T-cell (primary cell): ENCODE data around the gene CADM1. TPM values are rescaled to one million over a fixed set of nuclear protein-coding genes. Genes with fewer than 3 reads are reported as not detected.

ENCODE experiments used
- ATAC-seq, 4 experiments: fragments of 200-7000 bp in 3 of 4; fragments of 150-1000 bp in 1 of 4; cut with Tn5 transposase; replicated peaks in 1 of 4; 1 replicate in 3 of 4; 2 replicates in 1 of 4; pipeline ENCODE4 v1.10.0; 2021; ENCODE audit warnings: moderate library complexity in 3 of 4, mild to moderate bottlenecking in 2 of 4, moderate number of reproducible peaks in 1 of 4
- CTCF ChIA-PET, 2 donors: fragments of 300-600 bp; sonication (Branson Sonifier 250); formaldehyde crosslinking; loops; one replicate each; lab custom pipeline; 2022; ENCODE audit warnings: antibody characterized with exemption in 2 of 2; lab: Charles Lee
- POLR2A ChIA-PET, 2 donors: fragments of 300-600 bp; sonication (Branson Sonifier 250); formaldehyde crosslinking; loops; one replicate each; lab custom pipeline; 2022; ENCODE audit warnings: antibody characterized with exemption in 2 of 2; lab: Charles Lee
- DNase-seq, 35 experiments: peaks; one replicate each; pipeline versions ENCODE4 v3.0.0 to v3.0.0-alpha.2; 2013 to 2023
- H3K27ac ChIP-seq: one replicate; pipeline ENCODE4 v1.5.1; 2013; ENCODE audit warnings: low read length
- H3K27me3 ChIP-seq, 2 experiments: replicated peaks in 1 of 2; 1 replicate in 1 of 2; 2 replicates in 1 of 2; pipeline versions ENCODE4 v1.6.1 to v1.7.0; 2013; ENCODE audit warnings: low read length in 1 of 2, mixed read lengths in 1 of 2; ENCODE audit not compliant: control insufficient read depth in 2 of 2, insufficient read depth in 2 of 2; ENCODE audit errors: extremely low read depth in 1 of 2
- H3K36me3 ChIP-seq, 2 donors: 1 replicate in 1 of 2; 2 replicates in 1 of 2; pipeline versions ENCODE4 v1.6.1 to v1.7.0; 2013; ENCODE audit warnings: low read length in 1 of 2; ENCODE audit not compliant: control insufficient read depth in 2 of 2, insufficient read depth in 1 of 2; ENCODE audit errors: extremely low read depth in 1 of 2
- H3K4me1 ChIP-seq, 2 experiments: 1 replicate in 1 of 2; 2 replicates in 1 of 2; pipeline versions ENCODE4 v1.6.1 to v1.7.0; 2013; ENCODE audit warnings: low read length in 2 of 2, mixed read lengths in 1 of 2; ENCODE audit not compliant: insufficient read depth in 2 of 2, control insufficient read depth in 1 of 2; ENCODE audit errors: extremely low read depth in 1 of 2
- H3K4me3 ChIP-seq, 2 donors: 1 replicate in 1 of 2; 2 replicates in 1 of 2; pipeline versions ENCODE4 v1.5.1 to v1.7.0; 2013; ENCODE audit warnings: mild to moderate bottlenecking in 2 of 2, low read length in 1 of 2, moderate library complexity in 1 of 2; ENCODE audit not compliant: control insufficient read depth in 1 of 2; ENCODE audit errors: extremely low read depth in 1 of 2
- H3K9me3 ChIP-seq: 2 replicates; pipeline ENCODE4 v1.7.0; 2013
- H3K27ac Mint-ChIP-seq, 2 donors: one replicate each; pipeline ENCODE4 v1.8.0; 2020 to 2021; ENCODE audit warnings: mild to moderate bottlenecking in 2 of 2, mixed read lengths in 2 of 2
- H3K27me3 Mint-ChIP-seq, 2 donors: one replicate each; pipeline ENCODE4 v1.8.0; 2021 to 2022; ENCODE audit warnings: mixed read lengths in 2 of 2
- H3K36me3 Mint-ChIP-seq: one replicate; pipeline ENCODE4 v1.8.0; 2021; ENCODE audit warnings: mixed read lengths
- H3K4me1 Mint-ChIP-seq, 3 donors: one replicate each; pipeline ENCODE4 v1.8.0; 2020 to 2022; ENCODE audit warnings: mixed read lengths in 3 of 3, mild to moderate bottlenecking in 1 of 3
- H3K4me3 Mint-ChIP-seq, 3 donors: one replicate each; pipeline ENCODE4 v1.8.0; 2020 to 2022; ENCODE audit warnings: mild to moderate bottlenecking in 3 of 3, mixed read lengths in 3 of 3, moderate library complexity in 3 of 3
- H3K9me3 Mint-ChIP-seq, 3 donors: one replicate each; pipeline ENCODE4 v1.8.0; 2020 to 2022; ENCODE audit warnings: mixed read lengths in 3 of 3
- WGBS: methylation state at CpG from one replicate; pipeline ENCODE4 v1.1.5; 2013; ENCODE audit warnings: missing lambda C conversion rate; ENCODE audit not compliant: insufficient coverage; 5-methylcytosine and 5-hydroxymethylcytosine counted together
- total RNA-seq, 35 experiments: library from RNA in 6 of 35; stranded (reverse) in 6 of 35; fragments of 120-200 nt in 1 of 35; gene quantifications; one replicate each; pipeline versions ENCODE4 v1.2.1 to v1.2.4 and lab custom pipeline; 2013 to 2026

Gene CADM1
- total RNA-seq, 5 donors from 2014 or later (not counting 1 experiment from before 2014, with no cell fraction given): 2.1 to 6.7 (median 3.1) TPM

DNA sequence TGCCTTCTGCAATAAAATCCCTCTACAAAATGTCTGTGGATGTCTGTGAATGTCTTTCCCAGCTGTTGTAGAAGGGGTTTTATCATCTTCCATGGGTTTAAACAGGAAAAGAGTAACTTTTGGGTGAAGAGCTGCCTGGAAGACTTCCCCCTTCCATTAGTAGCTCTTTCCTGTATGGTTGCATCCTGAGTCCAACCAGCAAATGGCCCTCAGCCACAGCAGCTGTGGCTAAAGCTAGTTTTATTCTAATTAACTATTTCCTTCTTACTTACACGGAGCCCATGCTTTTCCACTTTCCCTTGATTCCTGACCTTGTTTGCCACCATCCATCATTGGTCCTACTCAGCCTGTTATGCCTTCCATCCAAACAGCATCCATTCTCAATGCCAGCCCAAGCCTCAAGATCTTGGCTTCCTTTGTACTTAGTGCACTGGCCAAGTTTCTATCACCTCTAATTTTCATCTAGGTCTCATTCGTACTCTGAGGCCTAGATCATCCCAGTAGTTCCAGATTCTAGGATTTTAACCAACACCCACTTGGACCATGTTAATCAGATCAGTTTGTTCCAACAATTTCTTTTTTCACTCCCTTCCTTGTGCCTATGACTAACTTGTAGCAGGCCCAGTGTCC is 41.5 kb upstream of the CADM1 start:
- H3K4me3 ChIP-seq: no peak overlapping the region
- no peaks in the 10 kb centered on the region for H3K4me1 ChIP-seq
- ATAC-seq: no peak
- no peaks in the 10 kb centered on the region for H3K9me3 ChIP-seq
- H3K27ac ChIP-seq: no peak overlapping the region
- H3K27me3 Mint-ChIP-seq: peaks cover 2 to 3% of the 10 kb centered on the region in 2 donors
- no peak for DNase-seq
- no peaks in the 10 kb centered on the region for H3K36me3 ChIP-seq
- no peaks in the 10 kb centered on the region for H3K4me1 Mint-ChIP-seq
- H3K4me3 Mint-ChIP-seq: no peak overlapping the region
- WGBS: 27% methylated on average over 1 of the region's 2 CpGs
- H3K27ac Mint-ChIP-seq: no peak overlapping the region
- peaks cover 0 to 7% (median 0%) of the 10 kb centered on the region in 3 donors for H3K9me3 Mint-ChIP-seq
- H3K27me3 ChIP-seq: no peaks in the 10 kb centered on the region
- CTCF ChIA-PET: no interaction called here
- POLR2A ChIA-PET: no interaction called here
- H3K36me3 Mint-ChIP-seq: no peaks in the 10 kb centered on the region

DNA sequence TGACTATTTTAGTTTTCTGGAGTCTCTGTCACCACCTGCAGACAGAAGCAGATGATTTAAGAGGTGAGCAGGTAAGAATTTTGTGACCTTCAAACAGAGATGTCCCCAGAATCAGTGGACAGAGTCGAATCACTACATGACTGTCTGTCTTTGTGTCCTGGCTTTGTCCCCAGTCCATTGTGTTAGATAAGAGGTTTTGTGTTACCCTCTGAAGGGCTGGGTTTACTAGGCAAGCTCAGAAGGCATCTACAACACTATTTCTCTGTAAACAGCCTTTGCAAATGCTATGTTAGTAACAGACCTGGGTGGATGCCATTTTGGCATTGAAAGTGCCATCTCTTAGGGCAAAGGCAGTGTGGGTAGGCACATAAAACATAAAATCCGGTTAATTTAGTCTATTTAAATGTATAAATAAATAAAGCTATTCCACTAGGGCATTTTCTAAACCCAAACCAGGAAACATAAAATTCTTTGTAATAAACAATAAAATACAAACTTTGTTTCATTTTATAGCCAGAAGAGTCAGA is 40.3 kb upstream of the CADM1 start:
- H3K9me3 Mint-ChIP-seq: peaks cover 0 to 7% (median 0%) of the 10 kb centered on the region in 3 donors
- no peaks in the 10 kb centered on the region for H3K36me3 Mint-ChIP-seq
- H3K27ac Mint-ChIP-seq: no peak overlapping the region
- H3K9me3 ChIP-seq: no peaks in the 10 kb centered on the region
- ChIA-PET POLR2A (no interaction called here), CTCF (no interaction called here)
- H3K4me3 Mint-ChIP-seq: no peak overlapping the region
- no peaks in the 10 kb centered on the region for H3K36me3 ChIP-seq
- no peak overlapping the region for H3K27ac ChIP-seq
- no peak for DNase-seq
- no peaks in the 10 kb centered on the region for H3K4me1 Mint-ChIP-seq
- H3K4me1 ChIP-seq: no peaks in the 10 kb centered on the region
- H3K27me3 ChIP-seq: no peaks in the 10 kb centered on the region
- peaks cover 2 to 3% of the 10 kb centered on the region in 2 donors for H3K27me3 Mint-ChIP-seq
- ATAC-seq: no peak
- no CpG with 5 or more reads among the region's 2 CpGs for WGBS
- no peak overlapping the region for H3K4me3 ChIP-seq

DNA sequence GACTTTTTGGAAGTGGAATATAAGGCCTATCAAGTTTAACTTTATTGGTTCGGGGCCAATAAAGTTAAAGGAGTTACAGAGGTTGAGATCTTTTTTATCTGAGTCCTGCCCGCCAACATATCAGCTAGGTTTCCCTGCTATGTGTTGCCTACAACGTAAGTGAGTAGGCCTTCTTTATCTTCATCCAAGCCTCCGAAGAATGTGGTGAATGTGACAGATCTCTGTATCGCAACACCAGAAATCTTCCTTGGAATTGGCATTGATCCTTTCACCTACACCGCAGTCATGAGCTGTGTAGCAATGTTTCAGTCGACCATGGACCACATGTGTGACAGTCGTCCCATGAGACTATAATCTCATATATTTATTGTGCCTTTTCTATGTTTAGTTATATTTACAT is 37.3 kb upstream of the CADM1 start:
- ATAC-seq: no peak
- peaks cover 0 to 8% of the 10 kb centered on the region in 2 experiments for H3K27me3 ChIP-seq
- 86% methylated on average over 1 of the region's 8 CpGs for WGBS

DNA sequence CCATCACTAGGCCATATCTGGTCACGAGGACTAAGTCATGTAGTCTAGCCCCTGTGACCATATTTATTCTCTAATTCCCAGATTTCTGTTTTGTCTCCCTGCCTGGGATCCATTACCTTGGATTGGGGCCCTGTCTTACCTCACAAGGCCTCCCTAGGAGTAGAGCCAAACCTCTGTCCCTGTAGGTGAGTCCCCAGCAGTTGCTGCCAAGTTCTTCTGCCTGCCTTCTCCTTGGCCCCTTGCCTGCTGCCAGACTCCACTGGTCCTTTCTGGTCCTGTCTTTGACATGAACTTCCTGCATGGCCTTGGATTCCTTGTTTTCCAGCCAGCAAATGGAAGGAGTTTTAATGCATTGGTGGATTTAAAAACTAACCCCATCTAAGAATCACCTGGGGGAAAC is 35.6 kb upstream of the CADM1 start:
- 83% methylated on average over 1 of the region's 1 CpG for WGBS
- Mint-ChIP-seq H3K4me3 (no peak overlapping the region), H3K27ac (no peak overlapping the region), H3K9me3 (no peaks in the 10 kb centered on the region), H3K27me3 (peaks cover 5 to 6% of the 10 kb centered on the region in 2 donors), H3K4me1 (no peaks in the 10 kb centered on the region), H3K36me3 (no peaks in the 10 kb centered on the region)
- H3K4me3 ChIP-seq: no peak overlapping the region
- H3K4me1 ChIP-seq: no peaks in the 10 kb centered on the region
- no peak overlapping the region for H3K27ac ChIP-seq
- ChIA-PET CTCF (no interaction called here), POLR2A (no interaction called here)
- H3K36me3 ChIP-seq: no peaks in the 10 kb centered on the region
- ATAC-seq: no peak
- H3K27me3 ChIP-seq: peaks cover 0 to 10% of the 10 kb centered on the region in 2 experiments
- DNase-seq: no peak
- H3K9me3 ChIP-seq: no peaks in the 10 kb centered on the region

More for the DNA sequence above, 37.3 kb upstream of the CADM1 start:
- no peak for DNase-seq
- Mint-ChIP-seq H3K4me3 (no peak overlapping the region), H3K27me3 (peaks cover 0 to 2% of the 10 kb centered on the region in 2 donors), H3K27ac (no peak overlapping the region), H3K4me1 (no peaks in the 10 kb centered on the region), H3K36me3 (no peaks in the 10 kb centered on the region), H3K9me3 (peaks cover 0 to 7% (median 0%) of the 10 kb centered on the region in 3 donors)
- ChIA-PET POLR2A (no interaction called here), CTCF (no interaction called here)
- Histone ChIP-seq H3K9me3 (no peaks in the 10 kb centered on the region), H3K36me3 (no peaks in the 10 kb centered on the region), H3K4me3 (no peak overlapping the region), H3K27ac (no peak overlapping the region), H3K4me1 (no peaks in the 10 kb centered on the region)

DNA sequence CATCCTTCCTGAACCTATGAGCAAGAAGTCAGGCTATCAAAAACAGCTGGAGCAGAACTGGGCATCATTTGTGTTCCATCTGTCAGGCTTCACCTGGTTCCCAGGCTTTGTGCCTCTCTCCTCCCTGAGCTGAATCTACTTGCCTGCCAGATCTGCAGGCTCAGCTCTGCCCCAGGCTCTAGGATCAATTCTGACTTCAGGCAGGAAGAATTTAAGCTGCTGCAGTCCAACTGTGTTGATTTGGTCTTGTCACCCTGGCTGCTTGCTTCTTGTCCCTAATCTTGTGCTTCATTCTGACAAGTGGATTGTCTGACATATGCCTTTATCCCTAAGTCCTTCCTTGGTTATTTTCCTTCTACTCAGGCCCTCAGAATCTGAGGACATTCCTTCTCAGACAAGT is 31.6 kb upstream of the CADM1 start:
- H3K27me3 Mint-ChIP-seq: peaks cover 6 to 12% of the 10 kb centered on the region in 2 donors
- no peaks in the 10 kb centered on the region for H3K4me1 ChIP-seq
- no peak overlapping the region for H3K4me3 Mint-ChIP-seq
- H3K27ac Mint-ChIP-seq: no peak overlapping the region
- CTCF ChIA-PET: no interaction called here
- H3K36me3 ChIP-seq: no peaks in the 10 kb centered on the region
- peaks cover 0 to 4% (median 0%) of the 10 kb centered on the region in 3 donors for H3K9me3 Mint-ChIP-seq
- DNase-seq (no peak), ATAC-seq (no peak)
- no peak overlapping the region for H3K27ac ChIP-seq
- no peaks in the 10 kb centered on the region for H3K36me3 Mint-ChIP-seq
- POLR2A ChIA-PET: no interaction called here
- H3K4me3 ChIP-seq: no peak overlapping the region
- peaks cover 0 to 16% of the 10 kb centered on the region in 2 experiments for H3K27me3 ChIP-seq
- H3K4me1 Mint-ChIP-seq: no peaks in the 10 kb centered on the region
- no peaks in the 10 kb centered on the region for H3K9me3 ChIP-seq

DNA sequence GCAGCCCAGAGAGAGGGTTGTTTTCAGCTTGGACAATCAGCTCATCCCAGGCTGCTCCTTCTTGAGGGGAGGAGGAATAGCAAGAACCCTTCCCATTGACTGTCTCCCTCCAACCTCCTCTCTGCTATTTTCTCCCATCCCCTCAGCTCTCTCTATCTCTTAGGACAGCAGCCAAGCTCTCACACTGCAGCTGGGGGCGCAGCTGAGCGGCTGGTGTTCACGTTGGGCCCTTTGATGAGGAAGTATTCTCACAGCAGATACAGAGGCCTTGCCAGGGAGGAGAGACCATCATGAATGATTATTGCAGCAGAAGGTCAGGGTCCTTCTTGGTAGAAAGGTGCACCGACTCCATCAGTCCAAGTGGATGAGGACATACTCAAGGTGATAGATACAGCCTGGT is 26.5 kb upstream of the CADM1 start:
- no peak overlapping the region for H3K27ac Mint-ChIP-seq
- POLR2A ChIA-PET: no interaction called here
- H3K36me3 ChIP-seq: no peaks in the 10 kb centered on the region
- H3K4me1 Mint-ChIP-seq: no peaks in the 10 kb centered on the region
- no peaks in the 10 kb centered on the region for H3K9me3 ChIP-seq
- no peak for DNase-seq
- no peaks in the 10 kb centered on the region for H3K4me1 ChIP-seq
- 83% methylated on average over 1 of the region's 4 CpGs for WGBS
- no peaks in the 10 kb centered on the region for H3K36me3 Mint-ChIP-seq
- H3K4me3 Mint-ChIP-seq: no peak overlapping the region
- peaks cover 0 to 4% (median 0%) of the 10 kb centered on the region in 3 donors for H3K9me3 Mint-ChIP-seq
- CTCF ChIA-PET: no interaction called here
- no peak for ATAC-seq
- no peak overlapping the region for H3K4me3 ChIP-seq
- H3K27ac ChIP-seq: no peak overlapping the region
- peaks cover 7 to 14% of the 10 kb centered on the region in 2 donors for H3K27me3 Mint-ChIP-seq
- peaks cover 0 to 16% of the 10 kb centered on the region in 2 experiments for H3K27me3 ChIP-seq
